ENCODE results near the gene TTYH1.
A peak's percentile ranks its signal among the peaks of the same experiment; 100 is the strongest.

The TTYH1 gene

DNA sequence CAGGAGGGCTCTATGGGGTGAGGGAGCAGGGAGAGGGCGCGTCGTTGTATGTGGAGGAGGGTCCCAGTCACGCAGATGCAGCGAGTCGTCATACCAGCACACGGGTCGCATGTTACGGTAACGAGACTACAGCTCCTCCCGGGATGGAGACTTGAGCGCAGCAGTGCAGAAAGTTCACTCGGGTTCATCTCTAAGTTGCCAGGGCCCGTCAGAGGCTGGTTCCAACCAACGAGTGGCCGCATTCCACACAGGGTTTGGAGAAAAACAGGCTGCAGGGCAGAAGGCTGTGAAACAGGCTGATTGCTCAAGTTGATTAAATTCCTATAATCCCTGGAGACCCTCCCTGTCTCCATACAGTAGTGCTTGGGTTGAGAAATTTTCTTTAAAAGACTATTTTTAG lies 21.9 kb upstream of the TTYH1 start:
- no peak for DNase-seq (ENCODE audit: low read depth)

DNA sequence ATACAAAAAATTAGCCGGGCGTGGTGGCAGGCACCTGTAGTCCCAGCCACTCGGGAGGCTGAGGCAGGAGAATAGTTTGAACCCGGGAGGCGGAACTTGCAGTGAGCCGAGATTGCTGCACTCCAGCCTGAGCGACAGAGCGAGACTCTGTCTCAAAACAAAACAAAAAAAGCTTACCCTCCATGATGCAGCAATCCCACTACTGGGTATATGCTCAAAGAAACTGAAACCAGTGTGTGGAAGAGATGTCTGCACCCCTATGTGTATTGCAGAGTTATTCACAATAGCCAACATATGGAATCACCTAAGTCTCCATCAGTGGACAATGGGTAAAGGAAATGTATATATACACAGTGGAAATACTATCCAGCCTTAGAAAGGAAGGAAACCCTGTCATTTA lies 19.6 kb upstream of the TTYH1 start:
- no peak for DNase-seq (ENCODE audit: low read depth)

DNA sequence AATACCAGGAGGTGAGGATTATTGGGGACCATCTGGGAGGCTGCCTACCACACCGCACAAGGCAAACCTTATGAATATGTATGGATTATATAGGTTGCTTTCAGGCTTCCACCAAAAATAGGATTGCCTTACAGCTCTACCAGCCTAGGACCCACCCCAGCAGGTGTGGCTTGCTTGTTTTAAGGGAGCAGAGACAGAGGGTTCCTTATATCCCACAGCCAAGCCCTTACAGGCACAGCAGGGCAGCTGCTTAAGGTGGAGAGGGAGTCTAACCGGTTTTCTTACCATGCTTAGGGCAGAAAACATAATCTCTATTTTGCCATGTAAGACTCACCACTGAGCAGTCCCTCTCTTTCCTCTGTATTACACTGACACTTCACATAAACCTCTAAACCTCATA lies 16.1 kb upstream of the TTYH1 start:
- DNase-seq (ENCODE audit: low read depth) = no peak

DNA sequence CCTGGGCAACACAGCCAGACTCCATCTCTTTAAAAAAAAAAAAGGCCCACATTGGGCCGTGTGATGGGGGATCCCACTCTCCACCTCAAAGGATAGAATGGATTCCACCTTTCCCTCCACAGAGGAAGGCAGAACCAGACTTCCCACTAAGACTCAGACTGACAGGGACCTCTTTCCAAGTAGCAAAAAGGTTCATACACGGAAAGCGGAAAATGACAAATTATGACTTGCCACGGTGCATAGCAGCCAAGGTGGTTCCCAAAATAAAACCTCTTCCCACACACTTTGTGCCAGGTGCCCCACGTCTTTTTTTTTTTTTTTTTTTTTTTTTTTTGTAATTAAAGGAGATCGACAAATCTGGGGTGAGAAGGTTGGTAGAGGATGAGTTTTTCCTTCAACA lies 14.4 kb upstream of the TTYH1 start:
- DNase-seq (ENCODE audit: low read depth) = no peak

DNA sequence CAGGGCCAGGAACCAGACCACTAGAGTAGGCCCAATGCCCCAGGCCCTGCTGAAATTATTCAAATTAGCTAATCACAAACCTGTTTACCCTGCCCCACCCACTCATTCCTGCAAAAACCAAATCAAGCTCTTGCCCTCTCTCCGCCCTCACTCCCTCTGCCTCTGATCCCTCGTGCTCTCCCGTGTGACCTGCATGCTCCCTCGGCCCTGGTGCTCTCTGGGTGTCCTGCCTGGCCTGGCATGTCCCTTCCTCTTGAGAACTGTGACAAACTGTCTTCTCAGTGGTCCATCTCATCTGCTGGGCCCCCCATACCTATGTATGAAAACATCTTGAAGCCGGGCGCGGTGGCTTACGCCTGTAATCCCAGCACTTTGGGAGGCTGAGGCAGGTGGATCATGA lies 12.2 kb upstream of the TTYH1 start:
- no peak for DNase-seq (ENCODE audit: low read depth)

DNA sequence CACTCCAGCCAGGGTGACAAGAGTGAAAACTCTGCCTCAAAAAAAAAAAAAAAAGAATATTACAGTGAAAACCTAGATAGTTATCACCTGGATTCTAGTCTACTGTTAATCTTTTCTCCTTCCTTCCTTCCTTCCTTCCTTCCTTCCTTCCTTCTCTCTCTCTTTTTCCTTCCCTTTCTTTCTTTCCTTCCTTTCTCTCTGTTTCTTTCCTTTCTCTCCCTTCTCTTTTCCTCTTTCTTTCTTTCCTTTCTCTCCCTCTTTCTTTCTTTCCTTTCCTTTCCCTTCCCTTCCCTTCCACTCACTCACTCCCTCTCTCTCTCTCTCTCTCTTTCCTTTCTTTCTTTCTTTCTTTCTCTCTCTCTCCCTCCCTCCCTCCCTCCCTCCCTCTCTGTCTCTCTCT lies 9.6 kb upstream of the TTYH1 start:
- DNase-seq (ENCODE audit: low read depth) = no peak

DNA sequence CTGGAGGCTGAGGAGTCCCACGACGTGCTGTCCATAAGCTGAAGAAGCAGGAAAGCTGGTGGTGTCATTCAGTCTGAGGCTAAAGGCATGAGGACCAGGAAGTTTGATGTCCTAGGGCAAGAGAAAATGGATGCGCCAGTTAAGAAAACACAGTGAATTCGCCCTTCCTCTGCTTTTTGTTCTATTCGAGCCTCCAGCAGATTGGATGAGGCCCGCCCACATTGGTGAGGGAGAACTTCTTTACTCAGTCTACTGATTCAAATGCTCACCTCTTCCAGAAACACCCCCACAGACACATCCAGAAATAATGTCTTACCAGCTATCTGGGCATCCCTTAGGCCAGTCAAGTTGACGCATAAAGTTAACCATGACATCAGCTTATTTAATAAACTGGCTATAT lies 7.5 kb upstream of the TTYH1 start:
- DNase-seq (ENCODE audit: low read depth) = no peak

DNA sequence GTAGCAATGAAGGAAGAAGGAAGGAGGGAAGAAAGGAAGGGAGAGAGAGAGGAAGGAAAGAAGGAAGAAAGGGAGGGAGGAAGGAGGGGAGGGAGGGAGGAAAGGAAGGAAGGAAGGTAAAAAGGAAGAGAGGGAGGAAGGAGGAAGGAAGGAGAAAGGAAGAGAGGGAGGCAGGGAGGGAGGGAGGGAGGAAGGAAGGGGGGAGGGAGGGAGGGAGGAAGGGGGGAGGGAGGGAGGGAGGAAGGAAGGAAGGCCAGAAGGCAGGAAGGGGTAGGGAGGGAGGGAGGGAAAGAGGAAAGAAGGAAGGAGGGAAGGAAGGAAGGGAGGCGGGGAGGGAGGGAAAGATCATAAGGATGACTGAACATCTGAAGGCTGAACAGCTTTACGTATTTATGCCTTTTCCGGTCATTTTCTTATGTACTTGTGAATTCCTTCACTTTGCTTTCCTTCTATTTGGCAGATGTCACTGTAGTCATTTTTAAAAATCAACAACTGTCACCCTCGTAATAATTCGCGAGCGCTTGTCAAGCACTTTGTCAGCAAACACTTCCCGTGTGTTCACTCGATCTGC lies 6.7 kb upstream of the TTYH1 start:
- DNase-seq (ENCODE audit: low read depth) = no peak

DNA sequence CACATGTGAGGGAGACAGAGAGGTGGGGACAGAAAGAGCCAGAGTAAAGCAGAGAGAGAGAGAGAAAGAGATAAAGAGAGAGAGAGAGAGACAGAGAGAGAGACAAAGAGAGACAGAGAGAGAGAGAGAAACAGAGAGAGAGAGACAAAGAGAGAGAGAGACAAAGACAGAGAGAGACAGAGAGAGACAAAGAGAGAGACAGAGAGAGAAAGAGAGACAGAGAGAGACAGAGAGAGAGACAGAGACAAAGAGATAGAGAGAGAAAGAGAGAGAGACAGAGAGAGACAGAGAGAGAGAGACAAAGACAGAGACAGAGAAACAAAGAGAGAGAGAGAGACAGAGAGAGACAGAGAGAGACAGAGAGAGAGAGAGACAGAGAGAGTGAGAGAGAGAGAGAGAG lies 4.2 kb upstream of the TTYH1 start:
- DNase-seq (ENCODE audit: low read depth) = no peak

DNA sequence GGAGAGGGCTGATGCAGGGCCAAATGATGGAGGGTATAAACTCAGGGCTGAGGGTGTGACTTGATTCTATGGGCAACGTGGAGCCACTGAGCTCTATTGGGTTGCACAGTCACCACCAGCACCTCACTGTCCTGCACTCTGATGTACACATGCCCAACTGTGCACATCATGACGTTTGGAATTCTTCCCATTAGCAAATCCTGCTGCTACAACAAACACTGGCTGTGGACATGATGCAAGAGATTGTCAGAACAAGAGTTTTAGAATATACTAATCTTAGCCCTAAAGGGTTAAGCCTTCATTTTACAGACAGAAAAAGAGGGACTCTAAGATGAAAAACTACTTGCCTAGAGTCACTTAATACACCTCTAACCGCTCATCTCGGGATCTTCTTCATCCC lies 2.4 kb upstream of the TTYH1 start:
- DNase-seq (ENCODE audit: low read depth) = no peak

DNA sequence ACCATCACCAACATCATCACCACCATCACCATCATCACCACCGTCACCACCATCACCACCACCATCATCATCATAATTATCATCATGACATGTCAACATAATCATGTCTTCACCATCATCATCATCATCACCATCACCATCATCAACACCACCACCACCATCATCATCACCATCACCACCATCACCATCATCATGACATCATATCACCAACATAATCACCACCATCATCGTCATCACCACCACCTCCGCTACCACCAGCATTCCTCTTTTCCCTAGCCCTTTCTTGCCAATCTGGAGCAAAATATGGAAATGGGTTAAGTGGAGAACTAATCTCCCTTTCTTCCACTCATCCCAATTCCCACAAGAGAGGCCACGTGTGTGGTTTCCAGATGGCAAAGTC lies 1.1 kb upstream of the TTYH1 start:
- DNase-seq (ENCODE audit: low read depth) = no peak

DNA sequence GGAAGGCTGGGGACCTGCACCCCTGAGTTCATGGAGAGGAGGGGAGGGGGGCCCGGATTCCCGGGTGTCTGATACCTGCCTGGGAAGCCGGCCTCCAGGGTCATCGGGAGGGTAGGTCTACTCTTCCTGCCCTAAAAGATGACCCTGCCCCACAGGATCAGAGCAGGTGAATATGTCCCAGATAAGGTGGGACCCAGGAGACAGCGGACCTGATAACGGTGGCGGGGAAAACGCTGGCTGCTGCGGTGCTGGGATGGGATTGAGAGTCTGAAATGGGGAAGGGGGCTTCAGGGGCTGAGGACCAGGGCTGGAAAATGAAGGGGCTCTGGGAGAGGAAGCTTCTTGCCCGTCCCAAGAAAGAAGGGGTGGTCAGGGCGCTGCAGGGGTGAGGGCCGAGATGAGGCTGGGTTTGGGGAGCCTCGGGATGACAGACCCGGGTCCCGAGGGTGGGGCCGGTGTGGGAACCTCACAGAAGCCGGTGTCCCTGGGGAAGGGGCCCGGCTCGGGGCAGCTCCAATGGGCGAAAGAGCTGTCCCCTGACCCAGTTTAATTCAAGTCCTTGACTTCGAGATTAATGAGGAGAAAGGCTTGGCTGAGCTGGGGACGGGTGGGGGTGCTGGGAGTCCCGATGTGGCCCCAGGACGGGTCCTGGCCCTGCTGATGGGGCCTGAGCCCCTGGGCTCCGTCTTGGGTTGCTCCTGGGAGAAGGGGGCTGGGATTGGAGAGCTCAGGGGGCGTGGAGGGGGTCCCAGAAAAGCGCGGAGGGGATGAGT lies 823 bp downstream of the TTYH1 start:
- no peak for DNase-seq (ENCODE audit: low read depth)

DNA sequence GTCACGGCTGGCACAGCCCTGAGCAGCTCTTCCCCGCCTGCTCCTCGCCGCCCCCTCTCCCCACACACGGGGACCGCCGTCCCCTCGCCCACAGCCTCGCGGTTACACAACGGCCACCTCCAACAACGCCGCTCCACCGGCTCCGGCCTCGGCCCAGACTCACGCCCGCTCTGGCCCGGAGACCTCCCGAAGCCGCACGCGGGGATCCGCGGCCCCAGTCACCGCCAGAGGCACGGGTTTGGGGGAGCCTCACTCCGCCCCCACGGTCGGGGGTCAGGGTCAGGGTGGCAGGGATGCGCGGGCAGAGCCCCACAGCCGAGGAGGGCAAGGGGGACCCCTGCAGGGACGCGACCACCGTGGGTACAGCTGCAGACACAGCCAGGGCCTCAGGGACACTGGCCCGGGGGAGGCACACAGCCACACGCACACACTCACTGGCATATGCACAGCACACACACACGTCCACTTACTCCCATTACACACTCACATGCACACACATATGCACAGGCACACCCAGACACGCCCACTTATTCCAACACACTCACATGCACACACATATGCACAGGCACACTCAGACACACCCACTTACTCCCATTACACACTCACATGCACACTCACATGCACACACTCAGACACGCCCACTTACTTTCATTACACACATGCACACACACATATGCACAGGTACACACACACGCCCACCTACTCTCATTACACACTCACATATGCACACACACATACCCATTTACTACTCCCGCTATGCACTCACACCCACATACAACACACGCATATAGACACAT lies 1.6 kb downstream of the TTYH1 start:
- no peak for DNase-seq (ENCODE audit: low read depth)

DNA sequence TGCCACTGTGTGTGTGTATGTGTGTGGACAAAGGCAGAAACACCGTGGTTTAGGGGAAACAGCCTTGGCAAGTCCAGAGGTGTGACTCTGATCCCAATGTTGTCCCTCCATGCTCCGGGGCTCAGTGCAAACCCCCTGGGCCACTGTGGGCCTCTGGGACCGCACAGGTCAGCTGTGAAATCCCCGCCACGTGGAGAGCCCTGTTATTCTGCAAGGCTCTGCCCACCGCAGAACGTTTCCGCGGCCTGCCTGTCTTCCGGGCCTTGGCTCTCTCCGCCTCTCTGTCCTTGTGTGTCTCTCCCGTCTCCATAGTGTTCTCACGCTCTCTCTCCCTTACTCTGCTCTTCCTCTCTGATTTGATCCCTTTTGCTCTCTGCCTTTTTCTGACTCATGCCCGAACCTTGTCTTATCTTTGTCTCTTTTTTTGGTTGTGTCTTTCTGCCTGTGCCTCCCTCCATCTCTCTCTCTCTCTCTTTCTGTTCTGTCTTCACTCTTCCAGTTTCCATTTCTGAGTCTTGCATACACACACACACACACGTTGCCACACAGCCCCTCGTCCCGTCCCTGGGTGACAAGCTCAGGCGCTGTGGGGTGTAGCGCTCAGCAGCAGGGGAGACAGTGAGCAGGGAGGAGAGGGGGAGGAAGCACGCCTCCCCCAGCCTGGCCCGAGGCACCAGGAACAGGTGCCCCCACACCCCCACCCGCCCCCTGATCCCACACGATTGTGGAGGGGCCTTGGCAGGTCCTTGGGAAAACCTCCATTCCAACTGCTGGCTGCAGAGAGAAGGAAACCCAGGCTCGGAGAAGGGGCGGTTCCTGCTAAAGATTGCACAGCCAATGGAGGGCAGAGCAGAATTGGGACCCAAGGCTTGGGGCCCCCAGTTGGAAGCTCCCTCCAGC lies 3.0 kb downstream of the TTYH1 start:
- DNase-seq (ENCODE audit: low read depth) = peak; percentile 39

DNA sequence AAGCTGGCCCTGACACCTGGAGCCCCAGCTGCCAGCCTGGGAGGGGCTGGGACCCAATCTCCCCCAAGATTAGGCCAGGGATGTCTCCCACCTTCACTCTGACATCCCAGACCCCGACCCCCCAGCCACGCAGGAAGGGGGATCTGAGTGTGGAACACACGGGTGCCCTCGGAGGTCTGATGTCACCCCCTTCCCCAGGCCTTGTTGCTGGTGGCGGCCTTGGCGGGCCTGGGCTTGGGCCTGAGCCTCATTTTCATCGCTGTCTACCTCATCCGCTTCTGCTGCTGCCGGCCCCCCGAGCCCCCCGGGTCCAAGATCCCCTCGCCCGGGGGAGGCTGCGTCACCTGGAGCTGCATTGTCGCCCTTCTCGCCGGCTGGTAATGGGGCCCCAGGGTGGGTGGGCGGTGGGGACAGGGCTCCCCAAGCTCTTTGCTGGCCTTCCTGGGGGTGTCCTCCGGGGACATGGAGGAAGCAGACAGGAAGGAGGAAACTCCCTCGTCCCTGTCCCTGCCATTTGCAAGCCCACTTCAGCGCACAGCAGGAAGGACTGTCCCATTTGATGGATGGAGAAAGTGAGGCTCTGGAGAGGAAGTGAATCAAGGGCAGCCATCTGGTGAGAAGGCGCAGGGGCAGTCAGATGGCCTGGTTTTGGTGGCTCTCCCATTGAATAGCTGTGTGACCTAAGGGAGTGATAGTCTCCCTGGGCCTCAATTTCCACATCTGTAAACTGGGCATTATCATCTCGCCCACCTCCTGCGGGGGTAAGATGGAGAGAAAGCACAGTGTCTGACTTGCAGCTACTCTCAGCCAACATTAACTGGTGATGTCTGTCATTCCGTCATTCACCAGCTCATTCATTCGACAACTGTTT lies 3.9 kb downstream of the TTYH1 start:
- no peak for DNase-seq (ENCODE audit: low read depth)

DNA sequence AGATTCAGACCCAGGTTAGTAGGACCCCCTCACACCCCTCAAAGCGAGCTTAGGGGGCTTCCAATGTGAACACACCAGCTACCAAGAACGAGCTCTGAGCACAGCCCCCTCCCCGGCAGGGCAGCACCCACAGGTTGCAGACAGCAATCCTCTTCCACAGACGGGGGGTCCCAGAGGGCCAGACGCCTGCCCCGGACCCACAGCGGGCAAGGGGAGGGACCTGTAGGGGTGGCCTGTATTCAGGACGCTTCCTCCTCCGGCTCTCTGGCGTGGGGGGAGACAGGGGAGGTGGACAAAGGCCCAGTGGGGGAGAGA lies 4.8 kb downstream of the TTYH1 start:
- DNase-seq (ENCODE audit: low read depth) = no peak

DNA sequence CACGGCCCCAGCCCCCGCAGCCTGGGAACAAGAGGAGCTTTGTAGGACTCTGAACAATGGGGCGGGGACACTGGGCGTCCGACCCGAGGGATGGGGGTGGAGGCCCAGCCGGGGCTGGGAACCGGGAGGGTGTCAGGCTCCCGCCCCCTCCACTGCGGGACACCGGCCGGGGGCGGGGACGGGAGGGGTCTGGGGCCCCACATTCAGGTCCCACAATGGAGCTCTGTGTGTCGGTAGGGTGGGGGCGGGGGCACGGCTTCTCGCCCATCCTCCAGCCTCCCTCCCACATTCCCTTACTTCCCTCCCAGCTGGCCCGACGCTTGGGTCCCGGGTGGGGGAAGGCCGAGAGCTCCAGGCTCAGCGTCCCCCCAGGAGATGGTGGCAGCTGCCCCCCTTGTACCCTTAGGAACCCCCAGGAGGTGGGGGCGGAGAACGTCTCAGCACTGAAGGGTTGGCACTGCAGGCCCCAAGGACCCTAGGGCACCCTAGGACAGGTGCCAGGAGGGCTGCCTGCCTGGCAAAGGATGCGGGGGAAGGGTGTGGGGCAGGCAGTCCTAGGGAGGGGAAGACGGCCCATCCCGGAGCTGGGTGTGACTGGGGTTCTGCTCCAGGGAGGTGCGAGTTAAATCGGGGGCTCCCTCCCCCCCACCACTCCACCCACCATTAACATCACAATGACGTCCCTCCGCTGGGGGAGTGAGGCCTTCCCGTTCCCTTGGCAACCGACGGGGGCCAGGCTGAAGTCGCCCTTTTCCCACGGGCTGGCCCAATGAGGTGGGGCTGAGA lies 5.3 kb downstream of the TTYH1 start:
- DNase-seq (ENCODE audit: low read depth) = no peak

DNA sequence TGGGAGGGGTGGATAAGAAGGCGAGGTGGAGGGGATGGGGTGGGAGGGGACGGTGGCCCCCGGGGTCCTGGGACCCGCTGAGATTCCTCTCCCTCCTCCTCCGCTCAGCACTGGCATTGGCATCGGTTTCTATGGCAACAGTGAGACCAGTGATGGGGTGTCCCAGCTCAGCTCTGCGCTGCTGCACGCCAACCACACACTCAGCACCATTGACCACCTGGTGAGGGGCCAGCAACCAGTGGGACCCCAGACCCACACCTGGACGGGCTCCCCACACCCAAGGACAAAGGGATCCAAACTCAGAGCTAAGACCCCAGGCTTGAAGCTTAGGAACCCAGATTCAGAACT lies 5.9 kb downstream of the TTYH1 start:
- DNase-seq (ENCODE audit: low read depth) = no peak

DNA sequence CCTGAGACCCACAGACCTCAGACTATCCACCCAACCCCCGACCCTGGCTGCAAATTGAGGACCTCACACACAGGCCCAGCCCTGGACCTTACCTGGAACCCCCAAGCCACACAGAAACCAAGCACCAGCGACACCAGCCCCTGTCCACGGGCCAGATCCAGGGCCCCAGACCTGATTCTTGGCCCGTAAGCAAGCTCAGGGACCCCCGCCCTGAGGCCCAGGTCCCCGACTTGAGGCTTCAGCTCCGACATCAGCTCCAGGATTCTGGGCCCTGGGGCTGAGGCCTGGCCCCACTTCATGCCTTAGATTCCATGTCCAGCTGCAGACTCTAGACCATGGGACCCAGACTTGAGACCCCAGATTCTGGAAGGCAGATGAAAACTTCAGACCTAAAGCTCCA lies 6.3 kb downstream of the TTYH1 start:
- no peak for DNase-seq (ENCODE audit: low read depth)

DNA sequence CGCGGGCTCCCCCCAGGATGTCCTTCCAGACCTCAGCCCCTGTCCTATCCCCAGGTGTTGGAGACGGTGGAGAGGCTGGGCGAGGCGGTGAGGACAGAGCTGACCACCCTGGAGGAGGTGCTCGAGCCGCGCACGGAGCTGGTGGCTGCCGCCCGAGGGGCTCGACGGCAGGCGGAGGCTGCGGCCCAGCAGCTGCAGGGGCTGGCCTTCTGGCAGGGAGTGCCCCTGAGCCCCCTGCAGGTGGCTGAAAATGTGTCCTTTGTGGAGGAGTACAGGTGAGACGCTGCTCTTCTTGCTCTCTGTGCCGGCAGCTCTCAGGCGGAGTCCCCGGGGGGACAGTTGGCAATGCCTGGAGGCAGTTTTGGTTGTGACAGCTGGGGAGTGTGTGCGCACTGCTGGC lies 6.9 kb downstream of the TTYH1 start:
- no peak for DNase-seq (ENCODE audit: low read depth)

DNA sequence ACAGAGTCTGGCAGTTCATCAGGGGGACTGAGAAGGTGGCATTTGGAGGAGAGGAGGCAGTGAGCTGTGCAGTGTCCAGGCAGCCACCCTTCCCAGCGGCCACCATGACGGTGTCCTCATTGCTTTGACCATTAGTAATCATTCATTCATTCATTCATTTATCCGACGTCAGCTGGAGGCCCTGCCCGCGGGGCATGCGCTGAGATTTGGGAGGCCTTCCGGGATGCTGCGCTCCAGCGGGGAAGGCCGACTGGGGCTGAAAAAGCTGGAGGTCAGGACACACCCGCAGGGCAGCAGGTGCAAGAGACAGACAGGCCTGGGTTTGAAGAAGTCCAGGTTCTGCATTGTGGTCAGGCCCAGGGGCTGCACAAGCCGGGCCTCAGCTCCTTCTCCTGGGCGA lies 8.9 kb downstream of the TTYH1 start:
- no peak for DNase-seq (ENCODE audit: low read depth)

All from CMK (cell line).